ENCODE results near the gene ENPP7.
A peak's percentile ranks its signal among the peaks of the same experiment; 100 is the strongest.

ENPP7 gene

DNA sequence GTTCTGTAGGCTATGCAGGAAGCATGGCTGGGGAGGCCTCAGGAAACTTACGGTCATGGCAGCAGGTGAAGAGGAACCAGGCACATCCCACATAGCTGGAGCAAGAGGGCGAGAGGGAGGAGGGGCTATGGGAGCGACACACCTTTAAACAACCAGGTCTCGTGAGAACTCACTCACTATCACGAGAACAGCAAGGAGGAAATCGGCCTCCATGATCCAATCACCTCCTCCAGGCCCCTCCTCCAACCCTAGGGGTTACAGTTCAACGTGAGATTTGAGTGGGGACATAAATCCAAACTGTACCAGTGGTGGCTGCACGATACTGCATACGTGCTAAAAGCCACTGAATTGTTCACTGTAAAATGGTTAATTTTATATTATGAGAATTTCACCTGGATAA, 26.1 kb upstream of the ENPP7 start:
- no peak for DNase-seq (ENCODE audit: low spot score)

DNA sequence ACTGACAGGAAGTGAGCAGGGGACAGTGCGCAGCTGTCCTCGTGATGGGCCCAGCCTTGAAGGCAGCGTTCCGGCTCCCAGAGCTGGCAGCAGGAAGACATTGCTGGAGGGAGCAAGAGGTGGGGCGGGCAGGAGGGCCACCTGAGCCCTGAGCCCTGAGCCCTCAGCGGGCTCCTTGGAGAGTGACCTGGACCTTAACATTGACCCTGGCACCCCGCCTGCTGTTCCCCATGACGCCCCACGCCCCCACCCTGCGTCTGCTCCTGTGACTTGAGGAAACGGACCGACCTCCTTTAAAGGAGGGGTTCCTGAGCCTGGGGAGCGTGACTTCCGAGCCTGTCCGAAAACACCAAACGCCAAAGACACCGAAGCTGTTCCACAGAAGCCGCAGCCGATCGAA, 25.1 kb upstream of the ENPP7 start:
- no peak for DNase-seq (ENCODE audit: low spot score)

DNA sequence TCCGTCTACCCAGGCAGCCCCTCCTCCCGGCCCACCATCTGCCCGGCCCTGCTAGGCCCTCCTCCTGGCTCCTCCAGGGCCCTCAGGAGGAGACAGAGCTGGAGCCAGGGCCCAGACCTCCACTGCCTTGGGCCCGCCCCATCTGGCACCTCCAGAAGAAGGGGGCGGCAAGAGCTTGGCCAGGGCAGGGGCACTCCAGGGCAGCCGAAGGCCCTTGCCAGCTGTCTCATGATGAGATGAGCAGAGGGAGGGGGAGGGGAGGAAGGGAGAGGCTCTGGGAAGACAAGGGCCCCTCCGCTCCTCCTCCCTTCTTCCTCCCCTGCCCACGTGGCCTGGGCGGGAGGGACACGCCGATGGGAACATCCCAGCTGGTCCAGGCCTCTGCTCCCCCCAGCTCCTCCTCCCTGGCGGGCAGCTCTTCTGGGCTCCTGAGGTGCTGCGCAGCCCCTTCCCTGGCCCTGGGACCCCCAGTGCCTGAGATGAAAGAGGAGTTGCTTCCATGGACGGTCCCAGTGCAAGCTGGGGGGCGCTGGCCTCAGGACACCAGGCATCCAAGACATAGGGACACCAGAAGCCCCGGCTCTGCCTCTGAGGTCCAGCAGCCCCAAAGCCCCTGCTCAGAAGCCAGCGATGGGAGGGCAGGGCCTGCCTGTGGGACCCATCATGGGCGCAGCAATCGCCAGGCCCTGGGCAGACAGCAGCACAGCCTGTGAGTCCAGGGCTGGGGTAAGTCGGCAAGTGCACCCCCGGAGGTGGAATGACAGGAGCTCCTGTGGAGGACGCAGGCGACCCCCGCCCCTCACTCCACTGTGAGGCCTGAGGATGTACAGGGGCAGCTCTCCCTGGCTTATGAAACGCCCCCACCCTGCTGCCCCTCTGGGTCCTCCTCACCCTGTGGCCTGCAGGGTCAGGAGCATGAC, 23.6 kb upstream of the ENPP7 start:
- DNase-seq (ENCODE audit: low spot score), result no peak

DNA sequence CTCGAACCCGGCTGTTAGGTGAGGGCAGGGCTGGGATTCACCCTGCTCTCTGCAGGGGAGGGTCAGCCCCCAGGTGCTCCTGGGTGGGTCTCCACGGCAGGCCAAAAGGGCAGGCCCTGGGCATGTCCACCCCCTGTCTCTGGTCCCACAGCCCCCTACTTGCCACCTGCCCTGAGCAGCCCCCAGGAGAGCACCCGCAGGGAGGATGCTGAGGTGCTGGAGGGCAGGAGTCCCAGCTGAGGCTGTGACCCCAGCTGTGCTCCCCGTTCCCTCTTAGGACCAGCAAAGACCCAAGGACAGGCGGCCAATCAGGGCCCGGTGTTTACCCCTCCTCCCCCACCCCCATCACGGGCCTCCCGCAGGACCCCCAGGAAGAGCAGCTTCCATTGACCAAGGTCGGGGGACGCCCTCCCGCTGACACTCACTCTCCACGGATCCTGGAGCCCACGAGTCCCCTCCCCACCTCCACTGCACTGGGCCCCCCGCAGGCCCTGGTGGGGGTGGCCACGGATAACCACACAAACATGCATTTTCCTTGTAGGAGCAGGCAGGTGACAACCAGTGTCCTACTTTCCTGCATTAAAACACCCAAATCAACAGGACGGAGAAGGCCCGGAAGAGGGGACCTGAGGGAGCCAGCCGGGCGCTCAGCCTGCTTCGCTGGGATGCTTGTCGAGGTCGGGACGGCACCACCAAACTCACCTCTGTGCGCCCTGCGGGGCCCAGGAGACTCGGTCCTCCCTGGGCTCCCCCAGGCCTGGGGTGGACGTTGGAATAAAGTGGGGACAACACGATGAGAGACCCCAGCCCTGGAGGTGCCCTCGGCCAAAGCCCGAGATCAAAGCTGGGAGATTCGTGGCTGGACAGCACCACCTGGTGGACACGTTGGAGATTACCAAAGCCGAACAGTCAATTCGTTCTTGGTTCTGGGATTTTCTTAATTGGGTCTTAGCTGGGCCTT, 22.5 kb upstream of the ENPP7 start:
- peak; percentile 45 for DNase-seq (ENCODE audit: low spot score)

DNA sequence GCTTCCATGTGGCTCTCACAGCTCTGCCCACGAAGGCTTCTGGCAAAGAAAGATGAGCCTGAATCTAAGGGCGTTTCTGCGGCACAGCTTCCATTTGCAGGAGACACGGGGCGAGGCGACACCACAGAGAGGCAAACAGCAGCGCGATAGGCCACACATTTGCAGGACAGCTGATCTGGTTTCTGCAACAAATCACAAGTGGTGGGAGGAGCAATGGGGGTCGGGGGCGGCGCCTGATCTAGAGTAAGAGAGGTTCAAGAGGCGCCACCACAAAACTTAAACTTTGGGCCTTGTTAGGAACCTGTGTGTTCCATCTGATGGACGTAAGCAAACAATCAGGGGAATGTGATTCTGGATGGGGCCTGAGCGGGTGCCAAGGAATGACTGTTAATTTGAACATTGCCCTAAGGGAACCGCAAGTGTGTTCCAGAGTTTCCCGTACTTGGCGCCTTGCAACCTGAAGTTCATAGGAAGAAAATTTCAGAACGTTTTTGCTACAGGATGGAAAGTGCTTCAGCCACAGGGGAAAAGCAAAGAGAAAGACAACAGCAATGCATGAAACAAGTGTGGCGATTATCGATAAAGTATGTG, 18.9 kb upstream of the ENPP7 start:
- no peak for DNase-seq (ENCODE audit: low spot score)

DNA sequence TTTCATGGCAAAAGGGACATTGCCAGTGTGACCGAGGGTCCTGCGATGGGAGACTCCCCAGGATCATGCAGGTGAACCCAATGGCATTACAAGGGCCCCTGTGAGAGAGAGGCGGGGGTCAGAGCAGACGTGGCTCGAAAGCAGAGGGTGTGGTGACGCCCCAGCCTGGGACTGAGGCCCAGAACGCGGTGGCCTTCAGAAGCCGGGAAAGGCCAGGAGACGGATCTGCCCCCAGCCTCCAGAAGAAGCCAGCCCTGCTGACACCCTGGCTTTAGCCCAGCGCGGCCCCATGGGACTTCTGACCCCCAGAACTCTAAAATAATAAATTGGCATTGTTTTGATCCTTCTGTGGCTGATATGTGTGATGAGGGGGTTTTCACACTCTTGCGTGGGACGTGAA, 17.4 kb upstream of the ENPP7 start:
- DNase-seq (ENCODE audit: low spot score), result no peak

DNA sequence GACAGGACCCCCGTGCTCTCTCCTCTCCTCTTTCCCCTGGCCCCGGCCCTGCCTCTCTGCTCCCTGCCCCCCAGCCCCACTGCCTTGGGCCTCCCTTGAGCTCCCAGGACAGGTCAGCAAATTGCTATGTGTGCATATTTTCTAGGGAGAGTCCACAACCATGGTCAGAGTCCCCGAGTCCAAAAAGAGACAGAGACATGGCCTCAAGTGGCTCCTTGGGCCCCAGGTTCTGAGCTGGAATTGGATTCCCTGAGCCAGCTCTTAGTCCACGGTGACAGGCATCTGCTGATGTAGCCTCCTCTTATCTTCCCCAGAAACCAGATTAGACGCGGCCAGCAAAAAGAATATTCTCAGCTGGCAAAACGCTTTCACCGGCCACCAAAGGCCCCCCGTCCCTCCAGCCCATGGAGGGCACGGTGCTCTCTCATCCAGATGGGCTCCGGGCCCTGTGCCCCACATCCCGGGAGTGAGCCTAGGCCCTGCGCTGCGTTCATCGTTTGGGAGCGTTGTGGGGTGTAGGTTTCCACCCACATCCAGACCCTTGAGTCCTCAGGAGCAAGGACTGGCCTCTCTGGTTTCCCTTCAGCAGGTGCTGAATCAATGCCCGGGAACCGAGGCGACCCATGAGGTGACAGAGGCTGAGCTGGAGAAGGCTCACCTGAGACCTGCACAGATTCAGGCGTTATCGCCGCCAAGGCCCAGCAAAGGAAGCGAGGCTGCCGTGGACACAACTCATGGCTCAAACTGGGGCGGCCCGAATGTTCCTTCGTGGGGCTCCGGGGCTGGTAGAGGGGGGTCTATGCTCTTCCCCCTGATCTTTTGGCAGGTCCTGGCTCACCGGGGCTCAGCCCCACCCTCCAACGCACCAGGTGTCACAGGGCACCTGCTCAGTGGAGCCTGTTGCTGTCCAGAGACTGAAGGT, 16.3 kb upstream of the ENPP7 start:
- no peak for DNase-seq (ENCODE audit: low spot score)

DNA sequence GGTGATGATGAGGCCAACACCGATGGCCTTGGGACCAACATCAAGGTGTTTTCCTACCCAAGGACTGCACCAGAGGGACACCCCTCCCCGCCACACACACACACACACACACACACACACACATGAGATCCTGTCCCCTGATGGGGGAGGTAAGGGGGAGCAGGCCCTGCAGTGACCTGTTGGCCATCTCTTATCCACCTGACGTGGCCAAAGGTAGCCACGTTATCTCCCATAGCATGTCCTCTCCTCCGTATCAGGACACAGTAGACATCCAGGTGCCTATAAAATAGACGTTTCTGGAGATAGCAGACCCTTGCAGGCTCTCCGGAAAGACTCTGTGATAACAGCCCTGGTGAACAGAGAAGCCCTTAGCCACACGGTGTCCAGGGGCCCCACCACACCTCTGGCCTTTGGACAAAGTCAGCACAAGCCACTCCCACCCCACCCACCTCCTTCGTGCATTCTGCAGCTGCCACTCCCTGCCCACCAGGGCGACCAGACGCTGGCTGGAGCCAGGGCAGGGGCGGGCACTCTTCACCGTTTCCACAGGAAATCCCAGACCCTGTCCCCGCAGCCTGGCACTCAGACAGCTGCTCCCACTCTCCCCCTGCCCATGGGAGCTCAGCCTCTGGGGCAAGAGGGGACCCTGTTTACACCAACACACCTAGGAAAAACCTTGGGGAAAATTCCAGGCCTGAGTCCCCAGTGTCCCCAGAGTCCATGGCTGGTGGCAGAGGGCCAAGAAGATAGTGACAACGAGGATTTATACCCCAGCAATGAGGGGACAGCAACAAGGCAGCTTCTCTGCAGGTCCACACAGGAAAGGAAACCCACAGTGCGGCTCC, 15.4 kb upstream of the ENPP7 start:
- DNase-seq (ENCODE audit: low spot score), result no peak

DNA sequence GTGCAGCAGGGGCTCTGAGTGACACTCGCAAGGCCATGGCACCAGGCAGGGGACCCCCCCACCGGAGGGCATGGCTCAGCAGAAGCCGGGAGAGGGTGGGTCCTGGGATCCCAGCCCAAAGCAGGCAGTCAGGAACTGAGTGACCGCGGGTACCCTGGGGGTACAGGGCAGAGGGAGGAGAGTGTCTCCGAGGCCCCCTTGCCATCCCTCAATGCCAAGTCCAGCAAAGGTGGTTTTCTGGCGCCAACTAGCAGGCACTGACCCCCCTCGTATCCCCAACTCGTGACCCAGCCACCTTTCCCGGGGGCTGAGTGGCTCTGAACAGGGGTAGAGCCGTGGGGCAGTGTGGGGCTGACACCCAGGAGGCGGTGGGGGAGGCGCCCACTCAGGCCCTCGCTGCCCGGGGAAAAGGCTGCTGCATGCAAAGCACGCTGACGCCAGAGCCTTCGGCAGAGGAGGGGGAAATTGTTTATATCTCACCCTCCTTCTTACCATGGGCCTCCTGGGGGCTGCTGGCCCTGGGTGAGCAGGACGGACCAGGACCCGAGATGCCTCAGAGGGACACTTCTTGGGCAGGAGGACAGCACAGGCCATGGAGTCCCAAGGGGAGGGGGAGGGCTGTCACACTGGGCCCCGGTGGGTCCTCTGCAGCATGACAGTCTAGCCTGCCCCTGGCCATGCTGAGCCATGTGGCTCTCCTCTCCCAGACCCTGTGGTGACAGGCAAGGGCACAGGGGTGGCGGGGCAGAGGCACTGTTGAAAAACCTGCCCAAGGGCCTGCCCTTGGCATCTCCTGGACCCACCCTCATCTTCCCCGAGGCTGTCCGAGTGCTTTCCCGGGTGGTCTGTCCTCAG, 14.6 kb upstream of the ENPP7 start:
- no peak for DNase-seq (ENCODE audit: low spot score)

DNA sequence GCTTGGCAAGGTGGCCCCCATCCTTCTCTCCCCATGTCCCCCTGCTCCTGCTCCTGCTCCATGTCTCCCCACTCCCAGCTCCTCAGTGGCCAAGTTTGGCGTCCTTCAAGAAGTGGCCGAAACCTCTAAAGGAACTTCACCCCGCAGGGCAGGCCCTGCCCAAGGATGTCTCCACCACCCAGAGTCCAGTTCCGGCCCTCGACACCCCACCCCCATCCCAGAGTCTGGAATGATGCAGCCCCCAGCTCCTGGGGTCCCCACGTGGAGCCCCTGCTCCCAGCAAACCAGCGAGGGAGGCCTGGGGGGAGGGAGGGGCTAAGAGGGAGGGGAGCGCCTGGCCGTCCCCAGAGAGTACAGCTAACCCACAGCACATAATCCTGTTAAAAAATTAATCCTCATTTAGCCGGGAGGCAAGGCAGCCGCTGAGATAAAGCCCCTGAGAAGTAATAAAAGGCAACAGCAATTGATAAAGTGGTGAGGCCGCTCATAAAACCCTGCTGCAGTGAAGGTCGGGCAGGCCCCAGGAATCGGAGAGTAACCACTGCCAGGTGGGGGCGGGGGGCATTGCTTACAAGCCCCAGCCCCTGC, 9.9 kb upstream of the ENPP7 start:
- DNase-seq (ENCODE audit: low spot score), result no peak

DNA sequence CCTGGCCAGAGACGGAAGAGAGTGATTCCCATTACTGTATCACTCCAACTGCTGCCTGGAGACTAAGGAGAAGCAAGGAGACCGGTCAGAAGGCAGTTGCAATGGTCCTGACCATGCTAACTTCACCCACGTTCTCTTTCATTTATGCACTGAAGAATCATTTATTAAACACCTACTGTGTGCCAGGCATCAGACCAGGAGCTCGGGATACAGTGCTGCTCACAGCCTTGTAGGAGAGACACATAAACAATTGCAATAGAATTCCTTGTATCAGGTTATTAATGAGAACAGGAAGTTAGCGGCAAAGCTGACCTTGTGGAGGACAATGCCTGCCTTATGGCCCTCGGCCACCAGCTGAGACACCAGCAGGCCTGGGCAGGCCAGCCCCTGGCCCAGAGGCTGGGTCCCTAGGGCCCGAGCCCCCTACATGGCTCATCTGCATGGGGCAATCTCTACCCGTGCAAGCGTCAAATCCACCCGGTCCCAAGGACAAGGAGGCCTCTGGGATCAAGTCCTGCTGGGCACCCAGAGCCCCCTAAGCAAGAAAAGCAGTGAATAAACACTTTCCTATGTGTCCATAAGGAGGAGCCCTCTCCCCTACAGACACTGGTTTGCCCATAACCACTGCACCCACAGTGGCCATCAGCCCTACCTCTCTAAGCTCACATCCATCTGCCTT, 8.6 kb upstream of the ENPP7 start:
- no peak for DNase-seq (ENCODE audit: low spot score)

DNA sequence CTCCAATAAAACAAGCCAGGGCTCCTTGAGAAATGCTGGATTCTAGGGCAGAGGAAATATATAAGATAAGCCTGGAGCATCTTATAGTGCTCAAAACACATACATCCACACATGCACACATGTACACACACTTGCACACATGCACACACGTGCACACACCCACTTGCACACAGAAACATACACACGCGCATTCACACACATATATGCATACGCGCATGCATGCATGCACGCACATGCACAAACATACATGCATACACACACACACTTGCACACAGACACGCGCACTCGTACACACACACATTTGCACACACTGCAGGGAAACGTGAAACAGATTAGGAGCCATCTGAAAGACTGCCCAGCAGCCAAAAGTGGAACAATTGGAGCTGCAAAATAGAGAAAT, 8.0 kb upstream of the ENPP7 start:
- DNase-seq (ENCODE audit: low spot score), result no peak

DNA sequence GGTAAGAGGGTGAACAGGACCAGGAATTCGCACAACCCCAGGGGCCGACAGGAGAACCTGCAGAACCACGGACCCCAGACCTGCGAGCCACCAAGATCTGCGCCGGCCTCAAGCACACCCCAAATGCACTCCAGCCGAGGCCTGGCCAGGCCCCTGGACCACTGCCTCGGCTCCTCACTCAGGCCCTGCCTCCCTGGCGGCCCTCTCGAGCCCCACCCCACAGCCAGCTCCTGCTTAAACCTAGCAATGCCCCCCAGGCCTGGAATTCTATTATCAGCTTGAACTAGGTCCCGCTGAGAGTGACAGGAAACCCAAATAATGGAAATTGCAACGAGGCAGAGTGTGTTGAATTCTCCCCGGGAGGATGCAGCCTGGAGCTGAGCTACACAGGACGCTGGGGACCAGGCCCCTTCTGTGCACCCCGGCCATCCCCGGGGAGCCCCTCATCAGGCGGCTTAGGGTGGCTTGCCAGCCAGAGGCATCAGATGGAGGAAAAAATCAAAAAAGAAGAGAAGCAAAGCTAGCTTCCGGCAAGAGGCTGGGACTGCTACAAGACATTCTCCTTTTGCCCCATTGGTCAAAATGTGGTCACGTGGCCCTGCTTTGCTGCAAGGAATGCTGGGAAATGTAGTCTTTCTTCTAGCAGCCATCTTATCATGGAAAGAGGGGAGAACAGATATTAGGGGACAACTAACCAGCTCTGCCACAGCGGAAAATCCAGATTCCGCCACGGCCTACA, 2.4 kb upstream of the ENPP7 start:
- DNase-seq (ENCODE audit: low spot score), result peak; percentile 88

DNA sequence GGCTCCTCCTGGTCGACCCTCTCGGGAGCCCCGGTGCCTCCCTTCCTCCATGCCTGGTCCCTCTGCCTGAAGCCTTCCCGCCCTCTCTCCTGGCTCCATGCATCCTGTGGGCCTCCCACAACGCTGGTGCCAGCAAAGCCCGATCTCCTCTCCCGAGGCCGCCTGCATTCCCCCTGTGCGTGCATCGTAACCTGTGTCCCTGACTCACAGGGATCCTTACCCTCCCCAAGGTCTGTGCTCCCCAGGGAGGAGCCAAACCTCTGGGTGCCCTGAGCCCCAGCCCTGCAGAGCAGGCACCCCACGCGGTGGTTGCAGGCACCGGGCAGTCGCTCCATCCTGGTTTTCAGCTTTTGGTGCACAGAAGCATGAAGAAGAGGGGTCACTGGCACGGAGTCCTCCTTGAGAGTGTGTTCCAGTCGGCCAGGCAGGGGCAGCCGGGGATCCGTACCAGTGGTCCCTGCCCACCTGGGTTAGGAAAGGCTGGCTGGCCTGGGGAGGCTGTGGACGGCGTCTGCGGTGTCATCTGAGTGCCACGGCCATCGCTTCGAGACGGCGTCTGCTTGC, 1.8 kb upstream of the ENPP7 start:
- DNase-seq (ENCODE audit: low spot score), result no peak

DNA sequence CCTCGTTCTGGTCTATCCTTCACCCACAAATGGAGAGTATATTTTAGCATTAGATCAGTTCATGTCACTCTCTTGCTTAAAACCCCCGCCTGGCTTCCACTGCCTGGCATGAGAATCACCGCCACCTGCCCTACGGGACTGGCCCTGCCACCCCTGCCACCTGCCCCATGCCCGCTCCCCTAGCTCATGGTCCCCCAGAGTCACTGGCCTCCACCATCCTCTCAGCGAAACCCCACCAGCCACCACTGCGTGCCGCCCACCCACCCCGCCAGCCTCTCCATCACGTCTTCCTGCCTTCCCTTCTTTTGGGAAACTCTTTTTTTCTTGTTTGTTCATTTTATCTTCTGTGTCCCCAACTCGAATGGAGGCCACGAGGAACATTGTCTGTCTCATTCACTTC, 982 bp upstream of the ENPP7 start:
- DNase-seq (ENCODE audit: low spot score), result no peak

DNA sequence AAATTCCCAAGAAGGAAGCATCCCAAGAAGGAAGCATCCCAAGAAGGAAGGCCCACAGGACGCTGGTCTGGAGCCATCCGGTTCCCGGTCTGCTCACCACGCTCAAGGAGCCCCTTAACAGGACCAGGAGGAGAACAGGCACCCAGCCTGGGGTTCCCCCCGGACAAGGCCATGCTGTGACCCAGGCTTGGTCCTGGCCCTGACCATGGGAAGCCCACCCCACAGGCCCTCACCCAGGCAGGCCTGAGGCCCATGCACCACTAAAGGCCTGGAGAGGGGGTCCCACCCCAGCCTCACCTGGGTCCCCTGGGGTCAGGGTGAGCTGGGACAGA, 340 bp upstream of the ENPP7 start:
- no peak for DNase-seq (ENCODE audit: low spot score)

DNA sequence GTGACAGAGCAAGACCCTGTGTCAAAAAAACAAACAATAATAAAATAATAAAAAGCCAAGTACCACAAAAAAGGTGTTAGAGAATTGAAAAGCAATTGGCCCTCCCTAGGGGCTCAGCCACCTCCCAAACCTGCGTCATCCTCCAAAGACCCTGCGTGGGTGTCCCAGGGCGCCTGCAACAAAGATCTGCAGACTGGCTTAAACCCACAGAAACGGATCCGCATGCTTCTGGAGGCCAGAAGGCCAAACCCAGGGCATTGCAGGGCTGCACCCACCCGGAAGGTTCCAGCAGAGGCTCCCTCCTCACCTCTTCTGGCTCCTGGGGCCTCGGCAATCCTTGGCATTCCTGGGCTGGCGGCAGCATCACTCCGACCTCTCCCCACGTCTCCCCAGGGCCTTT, 1.5 kb downstream of the ENPP7 start:
- no peak for DNase-seq (ENCODE audit: low spot score)
